ENCODE data around the gene SOWAHB. TPM values are rescaled to one million over a fixed set of nuclear protein-coding genes. Genes with fewer than 3 reads are reported as not detected.

Gene SOWAHB
- total and polyA plus RNA-seq, 5 donors = not detected

DNA sequence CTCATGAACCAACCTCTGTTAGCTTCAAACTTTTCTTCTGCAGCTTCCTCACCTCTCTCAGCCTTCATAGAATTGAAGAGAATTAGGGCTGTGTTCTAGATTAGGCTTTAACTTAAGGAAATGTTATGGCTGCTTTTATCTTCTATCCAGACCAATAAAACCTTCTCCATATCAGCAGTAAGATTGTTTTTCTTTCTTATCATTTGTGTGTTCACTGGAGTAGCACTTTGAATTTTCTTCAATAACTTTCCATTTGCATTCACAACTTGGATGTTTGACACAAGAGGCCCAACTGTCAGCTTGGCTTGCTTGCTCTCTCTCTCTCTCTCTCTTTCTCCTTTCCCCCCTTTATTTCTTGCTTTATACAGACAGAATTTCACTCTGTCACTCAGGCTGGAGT, 22.8 kb upstream of the SOWAHB start:
- Histone ChIP-seq H3K4me3 (ENCODE audit: low read length) (no peak overlapping the region), H3K9me3 (ENCODE audit: control insufficient read depth, low read length) (no peaks in the 10 kb centered on the region), H3K4me1 (ENCODE audit: control insufficient read depth, insufficient read depth, low read length) (no peaks in the 10 kb centered on the region), H3K27me3 (ENCODE audit: control insufficient read depth, insufficient read depth) (no peaks in the 10 kb centered on the region), H3K27ac (ENCODE audit: low read length) (no peak overlapping the region)
- no peak for ATAC-seq
- no peak for DNase-seq
- intact Hi-C loops (cut with DNase I) = no loop called here

DNA sequence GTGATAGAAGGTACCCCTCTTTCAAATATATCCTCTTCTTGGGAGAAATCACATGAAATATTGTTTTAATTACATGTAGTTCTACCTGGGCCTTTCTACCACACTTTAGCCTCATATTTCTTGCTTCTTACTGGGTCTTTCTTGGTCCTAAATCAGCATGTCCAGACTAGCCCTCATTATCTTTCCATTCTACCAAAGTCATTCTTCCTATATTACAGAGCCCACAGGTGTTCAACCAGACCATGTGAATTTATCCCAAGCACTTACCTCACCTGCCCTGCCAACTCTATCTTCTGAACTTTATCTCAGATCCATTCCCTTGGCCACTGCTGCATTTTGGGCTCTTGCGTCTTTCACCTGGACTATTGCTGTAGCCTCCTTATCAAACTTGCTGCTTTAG, 11.8 kb upstream of the SOWAHB start:
- Histone ChIP-seq H3K4me1 (ENCODE audit: control insufficient read depth, insufficient read depth, low read length) (no peaks in the 10 kb centered on the region), H3K27me3 (ENCODE audit: control insufficient read depth, insufficient read depth) (no peaks in the 10 kb centered on the region), H3K4me3 (ENCODE audit: low read length) (no peak overlapping the region), H3K9me3 (ENCODE audit: control insufficient read depth, low read length) (no peaks in the 10 kb centered on the region), H3K27ac (ENCODE audit: low read length) (no peak overlapping the region)
- intact Hi-C loops (cut with DNase I) = no loop called here
- 96% methylated on average over 1 of the region's 1 CpG for WGBS
- DNase-seq (no peak), ATAC-seq (no peak)

DNA sequence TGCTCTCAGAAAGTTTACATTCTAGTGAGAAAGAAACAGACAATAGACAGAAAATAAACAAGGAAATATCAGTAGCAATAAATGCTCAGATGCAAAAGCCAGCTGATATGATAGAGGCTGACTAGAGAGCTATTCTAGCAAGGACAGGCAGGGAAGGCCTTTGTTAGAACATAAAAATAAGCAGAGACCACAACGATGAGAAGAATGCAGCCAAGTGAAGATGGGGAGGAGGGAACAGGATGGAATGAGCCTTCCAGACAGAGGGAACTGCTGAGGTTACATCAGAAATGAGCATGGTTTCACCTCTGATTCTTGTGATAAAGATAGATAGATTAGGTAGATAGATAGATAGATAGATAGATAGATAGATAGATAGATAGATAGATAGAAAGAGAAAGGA, 7.6 kb upstream of the SOWAHB start:
- no peaks in the 10 kb centered on the region for H3K4me1 ChIP-seq (ENCODE audit: control insufficient read depth, insufficient read depth, low read length)
- 47% methylated on average over 1 of the region's 1 CpG for WGBS
- DNase-seq (no peak), ATAC-seq (no peak)
- H3K9me3 ChIP-seq (ENCODE audit: control insufficient read depth, low read length) = no peaks in the 10 kb centered on the region
- intact Hi-C loops (cut with DNase I) = no loop called here
- no peaks in the 10 kb centered on the region for H3K27me3 ChIP-seq (ENCODE audit: control insufficient read depth, insufficient read depth)
- H3K4me3 ChIP-seq (ENCODE audit: low read length) = no peak overlapping the region
- H3K27ac ChIP-seq (ENCODE audit: low read length) = no peak overlapping the region

- Histone ChIP-seq H3K4me3 (ENCODE audit: low read length) (no peak overlapping the region), H3K27ac (ENCODE audit: low read length) (no peak overlapping the region), H3K9me3 (ENCODE audit: control insufficient read depth, low read length) (no peaks in the 10 kb centered on the region), H3K4me1 (ENCODE audit: control insufficient read depth, insufficient read depth, low read length) (no peaks in the 10 kb centered on the region), H3K27me3 (ENCODE audit: control insufficient read depth, insufficient read depth) (no peaks in the 10 kb centered on the region)
- intact Hi-C loops (cut with DNase I) = no loop called here
- ATAC-seq (no peak), DNase-seq (no peak)
- 80% methylated on average over 4 of the region's 4 CpGs for WGBS
These were observed 6.8 kb upstream of the SOWAHB start for GRCh38 chr4:76904646-76905190.

GRCh38 chr4:76902233-76902890, 4.4 kb upstream of the SOWAHB start:
- no peaks in the 10 kb centered on the region for H3K4me1 ChIP-seq (ENCODE audit: control insufficient read depth, insufficient read depth, low read length)
- intact Hi-C loops (cut with DNase I) = no loop called here
- no peak for DNase-seq
- WGBS = 50% methylated on average over 3 of the region's 3 CpGs
- no peak overlapping the region for H3K27ac ChIP-seq (ENCODE audit: low read length)
- ATAC-seq = no peak
- no peak overlapping the region for H3K4me3 ChIP-seq (ENCODE audit: low read length)
- H3K9me3 ChIP-seq (ENCODE audit: control insufficient read depth, low read length) = no peaks in the 10 kb centered on the region
- H3K27me3 ChIP-seq (ENCODE audit: control insufficient read depth, insufficient read depth) = no peaks in the 10 kb centered on the region

DNA sequence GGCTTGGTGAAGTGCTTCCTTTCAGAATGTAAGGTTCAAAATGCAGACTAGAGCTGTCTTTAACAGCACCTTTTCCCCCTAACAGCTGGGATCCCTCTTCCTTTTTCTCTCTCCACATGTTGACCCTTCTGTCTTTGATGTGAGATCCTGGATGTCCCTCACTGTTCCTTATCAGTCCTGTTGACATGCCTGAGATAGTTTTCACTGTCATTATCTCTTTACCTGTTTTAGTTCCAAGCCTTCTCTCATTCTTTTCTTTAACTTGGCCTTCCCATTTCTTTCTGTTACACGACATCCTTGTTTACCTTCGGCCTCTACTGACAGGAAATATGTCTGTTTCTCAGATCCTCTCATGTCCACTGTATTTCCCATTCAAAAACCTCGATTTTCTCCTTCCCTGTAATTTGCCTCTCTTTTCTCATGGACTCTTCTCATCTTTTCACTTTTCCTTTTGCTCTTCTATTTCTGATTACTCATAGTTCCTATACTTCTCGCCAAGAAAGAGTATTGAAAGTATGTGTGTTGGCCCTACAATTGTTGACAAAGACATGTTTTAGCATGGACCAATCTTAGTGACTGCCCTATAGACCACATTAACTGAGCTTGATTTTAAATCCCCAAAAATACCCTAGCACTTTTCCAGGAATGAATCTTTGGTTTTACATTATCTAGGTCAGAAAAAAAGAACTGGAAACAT, 1.2 kb upstream of the SOWAHB start:
- Histone ChIP-seq H3K4me1 (ENCODE audit: control insufficient read depth, insufficient read depth, low read length) (no peaks in the 10 kb centered on the region), H3K27me3 (ENCODE audit: control insufficient read depth, insufficient read depth) (no peaks in the 10 kb centered on the region), H3K9me3 (ENCODE audit: control insufficient read depth, low read length) (no peaks in the 10 kb centered on the region), H3K27ac (ENCODE audit: low read length) (no peak overlapping the region), H3K4me3 (ENCODE audit: low read length) (no peak overlapping the region)
- no peak for ATAC-seq
- intact Hi-C loops (cut with DNase I) = no loop called here
- DNase-seq = no peak
- 83% methylated on average over 4 of the region's 4 CpGs for WGBS

- no peak for ATAC-seq
- H3K27ac ChIP-seq (ENCODE audit: low read length) = no peak overlapping the region
- intact Hi-C loops (cut with DNase I) = no loop called here
- H3K27me3 ChIP-seq (ENCODE audit: control insufficient read depth, insufficient read depth) = no peaks in the 10 kb centered on the region
- DNase-seq = no peak
- no peaks in the 10 kb centered on the region for H3K9me3 ChIP-seq (ENCODE audit: control insufficient read depth, low read length)
- 29% methylated on average over 14 of the region's 14 CpGs for WGBS
- H3K4me1 ChIP-seq (ENCODE audit: control insufficient read depth, insufficient read depth, low read length) = no peaks in the 10 kb centered on the region
- peak overlapping the region; percentile 50 for H3K4me3 ChIP-seq (ENCODE audit: low read length)
These were observed 395 bp upstream of the SOWAHB start for GRCh38 chr4:76898385-76898692.

DNA sequence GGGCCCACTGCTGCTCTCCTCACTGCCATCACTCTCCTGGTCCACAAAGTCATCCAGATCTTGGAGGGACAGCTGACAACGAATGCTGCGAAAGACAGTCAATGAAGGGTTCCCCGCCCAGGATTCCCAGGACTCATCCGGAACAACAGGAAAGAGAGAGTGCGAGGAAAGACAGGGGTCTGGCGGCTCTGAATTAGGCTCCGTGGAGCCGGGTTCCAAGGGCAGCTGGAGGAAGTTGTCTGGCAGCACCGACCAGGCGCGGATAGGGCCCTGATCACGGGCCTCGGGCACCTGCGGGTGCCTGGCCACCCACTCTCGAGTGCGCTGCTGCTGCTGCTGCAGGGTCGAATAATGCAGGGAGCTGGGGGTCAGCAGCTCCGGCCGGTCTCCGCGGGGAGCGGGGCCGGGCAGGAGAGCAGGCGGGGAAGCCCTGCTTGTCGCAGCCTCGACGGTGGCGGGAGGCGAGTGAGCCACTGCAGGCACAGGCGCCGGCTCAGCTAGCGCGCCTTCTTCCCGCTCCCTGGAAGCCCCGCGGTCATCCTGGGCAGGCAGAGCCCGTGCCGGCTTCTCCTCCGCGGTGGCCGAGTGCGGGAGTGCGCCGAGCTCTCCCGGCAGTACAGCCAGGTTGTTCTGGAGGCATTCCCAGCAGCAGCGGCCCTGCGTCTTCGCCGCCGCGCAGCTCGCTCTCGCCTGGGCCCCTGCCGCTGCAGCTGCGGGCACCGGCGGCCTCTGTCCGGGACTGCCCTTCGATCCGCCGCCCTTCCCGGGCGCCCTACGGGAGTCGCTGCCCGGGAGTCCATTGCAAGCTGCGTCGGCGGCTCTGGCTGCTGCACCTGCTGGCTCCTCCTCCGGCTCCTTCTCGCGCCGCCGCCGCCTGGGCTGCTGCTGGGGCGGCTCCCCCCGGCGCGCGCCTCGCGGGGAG, 1.1 kb downstream of the SOWAHB start:
- Histone ChIP-seq H3K4me1 (ENCODE audit: control insufficient read depth, insufficient read depth, low read length) (no peaks in the 10 kb centered on the region), H3K27me3 (ENCODE audit: control insufficient read depth, insufficient read depth) (no peaks in the 10 kb centered on the region), H3K4me3 (ENCODE audit: low read length) (peak overlapping the region; percentile 50), H3K27ac (ENCODE audit: low read length) (no peak overlapping the region), H3K9me3 (ENCODE audit: control insufficient read depth, low read length) (no peaks in the 10 kb centered on the region)
- DNase-seq (peak; percentile 14 to 62 (median 57)), ATAC-seq (peak; percentile 58 to 61)
- intact Hi-C loops (cut with DNase I) = no loop called here
- WGBS = 8% methylated on average over 82 of the region's 82 CpGs

GRCh38 chr4:76896048-76896447, 1.9 kb downstream of the SOWAHB start:
- 95% methylated on average over 8 of the region's 8 CpGs for WGBS
- Histone ChIP-seq H3K27me3 (ENCODE audit: control insufficient read depth, insufficient read depth) (no peaks in the 10 kb centered on the region), H3K4me1 (ENCODE audit: control insufficient read depth, insufficient read depth, low read length) (no peaks in the 10 kb centered on the region), H3K27ac (ENCODE audit: low read length) (no peak overlapping the region), H3K9me3 (ENCODE audit: control insufficient read depth, low read length) (no peaks in the 10 kb centered on the region), H3K4me3 (ENCODE audit: low read length) (no peak overlapping the region)
- ATAC-seq (no peak), DNase-seq (no peak)
- intact Hi-C loops (cut with DNase I) = no loop called here

DNA sequence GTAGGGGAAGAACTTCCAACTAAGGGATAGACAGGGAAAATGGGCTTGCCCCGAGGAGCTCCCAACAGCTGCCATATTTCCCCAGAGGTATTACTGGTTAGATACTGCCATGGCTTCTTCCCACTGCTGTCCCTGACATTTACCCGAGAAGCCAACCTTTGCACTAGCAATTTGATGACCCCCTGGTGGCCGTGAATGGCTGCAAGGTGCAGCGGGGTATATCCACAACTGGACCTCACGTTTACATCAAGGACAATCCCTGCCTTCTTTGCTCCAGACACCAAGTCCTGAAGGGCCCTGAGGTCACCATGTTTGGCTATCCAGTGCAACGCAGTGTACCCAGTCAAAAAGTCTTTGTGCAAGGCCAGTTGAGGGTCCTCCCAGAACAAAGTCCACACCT, 2.3 kb downstream of the SOWAHB start:
- no peaks in the 10 kb centered on the region for H3K27me3 ChIP-seq (ENCODE audit: control insufficient read depth, insufficient read depth)
- WGBS = 91% methylated on average over 6 of the region's 6 CpGs

More for the DNA sequence above, 2.3 kb downstream of the SOWAHB start:
- no peaks in the 10 kb centered on the region for H3K4me1 ChIP-seq (ENCODE audit: control insufficient read depth, insufficient read depth, low read length)
- no peak for ATAC-seq
- no peak overlapping the region for H3K4me3 ChIP-seq (ENCODE audit: low read length)
- intact Hi-C loops (cut with DNase I) = no loop called here
- H3K27ac ChIP-seq (ENCODE audit: low read length) = no peak overlapping the region
- DNase-seq = no peak
- H3K9me3 ChIP-seq (ENCODE audit: control insufficient read depth, low read length) = no peaks in the 10 kb centered on the region
